GM21529 (cell line): ENCODE results near the gene TCIRG1.
"Not testable (repeated sequence)": the region's sequence is repeated elsewhere in the genome, so short reads cannot be mapped to it uniquely, and the experiment has no call there.

Source experiments
- ATAC-seq: cut with Tn5 transposase; IDR thresholded peaks from one replicate; pipeline ENCODE4 v1.9.1; 2021; ENCODE audit not compliant: unreplicated experiment

The TCIRG1 gene

GRCh38 chr11:68038718-68039525, at the start of gene TCIRG1:
Gene TCIRG1 (plus strand): TSS chr11:68039025. CDS start chr11:68041272, 2,247 bp downstream.
- peak; percentile 53 for ATAC-seq

- not testable (repeated sequence) for ATAC-seq
Measured at GRCh38 chr11:67990546-67991346, 48.1 kb upstream of the TCIRG1 start.

GRCh38 chr11:67991347-67992121, 47.3 kb upstream of the TCIRG1 start:
- ATAC-seq: not testable (repeated sequence)

GRCh38 chr11:67993821-67994220, 45.0 kb upstream of the TCIRG1 start:
- not testable (repeated sequence) for ATAC-seq

GRCh38 chr11:67994387-67994786, 44.4 kb upstream of the TCIRG1 start:
- ATAC-seq: not testable (repeated sequence)

GRCh38 chr11:67995129-67995528, 43.7 kb upstream of the TCIRG1 start:
- not testable (repeated sequence) for ATAC-seq

GRCh38 chr11:67995579-67995978, 43.2 kb upstream of the TCIRG1 start:
- ATAC-seq: not testable (repeated sequence)

GRCh38 chr11:67996051-67996450, 42.8 kb upstream of the TCIRG1 start:
- ATAC-seq: no peak

GRCh38 chr11:67996622-67997474, 42.0 kb upstream of the TCIRG1 start:
- ATAC-seq: no peak

GRCh38 chr11:67997475-67997921, 41.3 kb upstream of the TCIRG1 start:
- ATAC-seq: no peak

- ATAC-seq: no peak
Measured at GRCh38 chr11:67998150-67999045, 40.4 kb upstream of the TCIRG1 start.

GRCh38 chr11:67999201-67999629, 39.6 kb upstream of the TCIRG1 start:
- ATAC-seq: no peak

GRCh38 chr11:67999704-68000103, 39.1 kb upstream of the TCIRG1 start:
- no peak for ATAC-seq

- peak; percentile 31 for ATAC-seq
Measured at GRCh38 chr11:68002575-68002937, 36.3 kb upstream of the TCIRG1 start.

- ATAC-seq: peak; percentile 47
Measured at GRCh38 chr11:68002938-68003845, 35.6 kb upstream of the TCIRG1 start.

- ATAC-seq: peak; percentile 66
Measured at GRCh38 chr11:68003846-68004550, 34.8 kb upstream of the TCIRG1 start, which contains the start of gene UNC93B1. Gene UNC93B1 (minus strand): TSS chr11:68004097. CDS start chr11:68004043, 54 bp downstream.

- no peak for ATAC-seq
Measured at GRCh38 chr11:68004551-68005335, 34.1 kb upstream of the TCIRG1 start.
